ENCODE data around the gene CHERP. TPM values are rescaled to one million over a fixed set of nuclear protein-coding genes. Genes with fewer than 3 reads are reported as not detected.

The CHERP gene
- total and polyA plus RNA-seq, 2 of the 4 experiments (the other 2 are of a cell fraction): 0.54 to 13.5 TPM

DNA sequence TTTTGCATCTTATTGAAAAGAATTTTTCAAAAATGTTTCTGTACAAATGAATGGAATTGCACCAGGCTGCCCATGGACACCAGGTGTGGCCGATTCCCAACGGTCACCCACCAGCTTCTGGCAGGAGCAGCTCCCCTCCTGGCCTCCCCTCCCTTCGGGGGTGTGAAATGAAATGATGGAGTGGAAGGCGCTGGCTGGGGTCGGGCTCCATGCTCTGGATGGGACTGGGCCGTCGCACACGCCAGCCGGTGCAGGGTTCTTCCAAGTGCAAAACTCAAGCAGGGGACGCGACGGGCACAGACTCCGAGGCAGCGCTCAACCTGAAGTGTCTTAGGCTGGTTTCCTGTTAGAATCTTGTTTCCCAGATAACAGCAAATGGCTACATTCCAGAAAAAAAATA, 24.2 kb downstream of the CHERP start:
- in situ Hi-C loops (cut with MboI; ENCODE audit: low sequenced_read_pairs): no loop called here
- ChIA-PET POLR2A (ENCODE audit: unreplicated experiment) (no interaction called here), CTCF (no interaction called here)
- no peak overlapping the region for H4K8ac ChIP-seq (ENCODE audit: low read depth in 2 of 2, low read length in 2 of 2)
- H3K9me3 ChIP-seq (ENCODE audit: control insufficient read depth, insufficient read depth, low read length): no peaks in the 10 kb centered on the region
- H2BK15ac ChIP-seq (ENCODE audit: low read depth, low read length): no peak overlapping the region
- TSS peak; percentile 93 for BruUV-seq (replicated peaks)
- H3K9ac ChIP-seq (ENCODE audit: low read depth, low read length): no peak overlapping the region
- H2AK9ac ChIP-seq (replicated peaks; ENCODE audit: low read depth, low read length, poor library complexity): no peak overlapping the region
- no peak overlapping the region for H3K4ac ChIP-seq (ENCODE audit: low read depth, low read length)
- no peak overlapping the region for H3K4me2 ChIP-seq (ENCODE audit: low read depth, low read length)
- H3K4me1 ChIP-seq (ENCODE audit: control insufficient read depth, insufficient read depth, low read length): no peaks in the 10 kb centered on the region
- H3K4me3 ChIP-seq (ENCODE audit: insufficient read depth, low read depth, low read length): no peak overlapping the region
- H2BK120ac ChIP-seq (ENCODE audit: low read depth, low read length): no peak overlapping the region
- TF ChIP-seq RCOR1 (IDR thresholded peaks at IDR 0.05; ENCODE audit: insufficient replicate concordance, low read length): no peak
- no peak for TF ChIP-seq NFE2L2 (IDR thresholded peaks at IDR 0.05; ENCODE audit: low read depth, low read length)
- TF ChIP-seq POLR2A (IDR thresholded peaks at IDR 0.05; ENCODE audit: low read depth, low read length): no peak
- TF ChIP-seq RAD21 (IDR thresholded peaks at IDR 0.05; ENCODE audit: low read length): no peak
- TF ChIP-seq FOS (IDR thresholded peaks at IDR 0.05; ENCODE audit: low read depth, low read length): no peak
- no peak for TF ChIP-seq MAZ (IDR thresholded peaks at IDR 0.05; ENCODE audit: borderline replicate concordance, low read depth, low read length)
- no peak for TF ChIP-seq CTCF (conservative IDR thresholded peaks at IDR 0.05; ENCODE audit: low read depth, low read length)
- no peak for TF ChIP-seq CEBPB (IDR thresholded peaks at IDR 0.05; ENCODE audit: low read depth, low read length)
- no peak for TF ChIP-seq MAFK (IDR thresholded peaks at IDR 0.05; ENCODE audit: low read depth, low read length)
- no peak overlapping the region for H4K91ac ChIP-seq (ENCODE audit: insufficient read depth, low read depth, low read length)
- H2AFZ ChIP-seq (replicated peaks; ENCODE audit: low read length, poor library complexity): no peak overlapping the region
- WGBS, 2 experiments (ENCODE audit: extremely low coverage in 2 of 2, insufficient read length in 1 of 2): 87% methylated on average over 3 of the region's 14 CpGs; no CpG with 5 or more reads in 1 of the 2 experiments
- H4K5ac ChIP-seq (ENCODE audit: low read depth, low read length): no peak overlapping the region
- no peak overlapping the region for H2AK5ac ChIP-seq (ENCODE audit: low read depth, low read length)
- H3K56ac ChIP-seq (ENCODE audit: extremely low read depth, insufficient read depth, low read length): no peak overlapping the region
- H2BK5ac ChIP-seq (ENCODE audit: low read depth, low read length, poor library complexity, severe bottlenecking): no peak overlapping the region
- no peak overlapping the region for H3K14ac ChIP-seq (replicated peaks; ENCODE audit: low read depth, low read length)
- dilution Hi-C loops (cut with HindIII; ENCODE audit: low sequenced_read_pairs, unreplicated experiment): no loop called here
- H3K36me3 ChIP-seq (ENCODE audit: control insufficient read depth, insufficient read depth, low read length): peaks cover 64% of the 10 kb centered on the region
- intact Hi-C loops (cut with micrococcal nuclease): no loop called here
- peaks cover 0 to 13% of the 10 kb centered on the region in 2 experiments; a peak in 3 of 4 replicates for H3K79me1 ChIP-seq (ENCODE audit: low read depth in 1 of 2, low read length in 2 of 2)
- ATAC-seq (ENCODE audit: low read depth) (no peak), DNase-seq (no peak)
- peaks cover 3% of the 10 kb centered on the region; the same call in 1 of the 2 replicates for H4K20me1 ChIP-seq (ENCODE audit: insufficient read depth, low read length)
- no peaks in the 10 kb centered on the region for H3K27me3 ChIP-seq (ENCODE audit: control insufficient read depth, insufficient read depth, low read length)
- H3K9me1 ChIP-seq (ENCODE audit: insufficient read depth, low read length): no peaks in the 10 kb centered on the region
- no peak overlapping the region for H3K18ac ChIP-seq (ENCODE audit: low read depth, low read length)
- no peak overlapping the region for H3K27ac ChIP-seq (ENCODE audit: insufficient read depth, low read length)
- H3K23ac ChIP-seq (ENCODE audit: low read depth, low read length): no peak overlapping the region
- no peak overlapping the region for H2BK20ac ChIP-seq (ENCODE audit: low read depth, low read length)
